ENCODE results near the gene ACAP3. TPM values are rescaled to one million over a fixed set of nuclear protein-coding genes. Genes with fewer than 3 reads are reported as not detected.

ACAP3 gene
- total RNA-seq, 1 experiment from 2014 or later: 30.7 TPM

- Histone ChIP-seq H3K4me1 (ENCODE audit: control insufficient read depth, insufficient read depth, low read length) (peaks cover 12% of the 10 kb centered on the region), H3K4me3 (ENCODE audit: low read depth in 2 of 2, low read length in 2 of 2) (no peak overlapping the region), H3K36me3 (ENCODE audit: control insufficient read depth, insufficient read depth, low read length) (no peaks in the 10 kb centered on the region; the same call in none of the 2 replicates), H3K27me3 (ENCODE audit: control insufficient read depth, insufficient read depth, low read length) (no peaks in the 10 kb centered on the region), H3K9me3 (ENCODE audit: control insufficient read depth, insufficient read depth, low read depth, low read length) (no peaks in the 10 kb centered on the region), H3K27ac (ENCODE audit: low read length) (no peak overlapping the region)
- DNase-seq (ENCODE audit: low read depth, low spot score) (no peak), ATAC-seq (no peak)
- intact Hi-C loops (cut with micrococcal nuclease; ENCODE audit: unreplicated experiment): no loop called here
- TSS peak; percentile 50 for BruUV-seq (replicated peaks)
- TF ChIP-seq CTCF (IDR thresholded peaks at IDR 0.05) (no peak), TCF7L2 (IDR thresholded peaks at IDR 0.05; ENCODE audit: low read depth, low read length) (no peak), REST (IDR thresholded peaks at IDR 0.05; ENCODE audit: insufficient read depth in 1 of 2, low read depth in 2 of 2, low read length in 1 of 2) (no peak), SIN3A (IDR thresholded peaks at IDR 0.05; ENCODE audit: borderline replicate concordance, insufficient read depth, low read depth, low read length) (no peak), POLR2AphosphoS5 (IDR thresholded peaks at IDR 0.05; ENCODE audit: low read depth, low read length) (no peak; the same call in 1 of the 2 replicates)
- ChIA-PET POLR2A (no interaction called here), CTCF (no interaction called here)
- in situ Hi-C loops (cut with HindIII; ENCODE audit: low pct_unique_long_range_greater_than_20kb, low sequenced_read_pairs): no loop called here
These were observed 5.0 kb upstream of the ACAP3 start for GRCh38 chr1:1312450-1313314.

GRCh38 chr1:1311107-1312104 is 3.7 kb upstream of the ACAP3 start:
- BruUV-seq (replicated peaks): no TSS peak
- no peak for DNase-seq (ENCODE audit: low read depth, low spot score)
- no peak for ATAC-seq
- no peaks in the 10 kb centered on the region for H3K9me3 ChIP-seq (ENCODE audit: control insufficient read depth, insufficient read depth, low read depth, low read length)
- H3K4me3 ChIP-seq (ENCODE audit: low read depth in 2 of 2, low read length in 2 of 2): no peak overlapping the region
- POLR2A ChIA-PET: no interaction called here
- in situ Hi-C loops (cut with HindIII; ENCODE audit: low pct_unique_long_range_greater_than_20kb, low sequenced_read_pairs) (no loop called here), intact Hi-C loops (cut with micrococcal nuclease; ENCODE audit: unreplicated experiment) (no loop called here)
- CTCF ChIA-PET: interaction anchor here (1.0 kb wide), 1 partner anchor 21 kb away, joined by 3 read pairs; no protein-coding TSS in a partner anchor
- no peaks in the 10 kb centered on the region; the same call in 1 of the 2 replicates for H3K36me3 ChIP-seq (ENCODE audit: control insufficient read depth, insufficient read depth, low read length)
- no peak overlapping the region; the same call in 1 of the 2 replicates for H3K27ac ChIP-seq (ENCODE audit: low read length)
- no peaks in the 10 kb centered on the region for H3K27me3 ChIP-seq (ENCODE audit: control insufficient read depth, insufficient read depth, low read length)
- no peak for TF ChIP-seq REST (IDR thresholded peaks at IDR 0.05; ENCODE audit: insufficient read depth in 1 of 2, low read depth in 2 of 2, low read length in 1 of 2)
- no peak; the same call in 1 of the 2 replicates for TF ChIP-seq POLR2AphosphoS5 (IDR thresholded peaks at IDR 0.05; ENCODE audit: low read depth, low read length)
- no peak for TF ChIP-seq TCF7L2 (IDR thresholded peaks at IDR 0.05; ENCODE audit: low read depth, low read length)
- no peak for TF ChIP-seq SIN3A (IDR thresholded peaks at IDR 0.05; ENCODE audit: borderline replicate concordance, insufficient read depth, low read depth, low read length)
- no peak for TF ChIP-seq CTCF (IDR thresholded peaks at IDR 0.05)
- peaks cover 16% of the 10 kb centered on the region for H3K4me1 ChIP-seq (ENCODE audit: control insufficient read depth, insufficient read depth, low read length)

Data from Panc1 (cell line).